Stimulated activated CD8-positive, alpha-beta memory T cell treated with anti-CD3 and anti-CD28 coated beads, Interleukin-4, amount 100 ng/mL, for 48 hours (primary cell): ENCODE results near the gene BMP8B.

Experiments used
- DNase-seq: peaks from one replicate; pipeline ENCODE4 v3.0.0-alpha.2; 2020

The BMP8B gene

DNA sequence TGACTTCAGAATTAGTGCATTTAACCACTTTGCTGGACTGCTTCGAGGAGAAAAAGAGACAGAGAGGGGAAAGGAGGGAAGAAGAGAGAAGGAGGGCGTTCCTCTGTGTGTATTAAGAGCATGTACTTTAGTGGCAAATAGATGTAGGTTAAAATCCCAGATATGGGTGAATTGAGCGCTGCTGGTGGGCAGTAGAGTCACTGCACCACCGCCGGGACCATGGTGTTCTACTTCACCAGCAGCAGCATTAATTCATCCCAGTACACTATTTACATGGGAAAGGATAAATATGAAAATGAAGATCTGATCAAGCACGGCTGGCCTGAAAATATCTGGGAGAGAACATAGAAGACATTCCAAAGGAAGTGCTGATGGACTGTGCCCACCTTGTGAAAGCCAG, 70.9 kb downstream of the BMP8B start:
- DNase-seq: no peak

DNA sequence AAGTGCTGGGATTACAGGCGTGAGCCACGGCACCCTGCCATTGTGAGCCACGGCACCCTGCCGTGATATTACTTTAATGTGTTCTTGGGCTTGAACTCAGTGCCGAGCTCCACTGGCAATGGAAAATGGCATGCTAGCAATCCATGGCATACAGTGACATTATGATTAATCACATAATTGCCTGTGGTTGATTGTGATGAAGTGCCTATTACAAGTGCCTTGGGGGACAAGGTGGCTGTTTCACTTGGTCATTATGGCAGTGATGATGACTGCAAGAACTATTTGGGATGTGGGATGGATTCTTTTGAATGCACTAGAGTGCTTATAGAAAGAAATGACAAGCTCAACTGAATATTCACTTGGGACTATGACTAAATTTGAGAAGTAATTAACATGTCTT, 75.1 kb downstream of the BMP8B start:
- no peak for DNase-seq

DNA sequence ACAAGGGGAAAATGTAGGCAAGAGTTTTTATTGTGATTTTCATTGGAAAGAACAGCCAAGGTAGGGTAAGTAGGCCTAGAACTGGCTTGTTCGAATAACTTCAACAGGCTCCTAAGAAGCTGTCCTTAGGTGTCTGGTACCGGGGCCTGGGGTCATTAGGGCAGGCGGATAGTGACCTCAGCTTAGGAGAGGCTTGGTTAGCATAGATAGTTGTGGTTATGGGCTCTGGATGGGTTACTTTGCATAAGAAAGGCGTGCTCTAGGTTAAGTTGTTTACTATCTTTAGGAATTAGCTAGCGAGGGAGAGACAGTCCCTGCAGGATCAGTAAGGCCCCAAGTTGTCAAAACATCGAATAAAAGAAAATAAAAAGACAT, 76.7 kb downstream of the BMP8B start:
- DNase-seq: no peak

DNA sequence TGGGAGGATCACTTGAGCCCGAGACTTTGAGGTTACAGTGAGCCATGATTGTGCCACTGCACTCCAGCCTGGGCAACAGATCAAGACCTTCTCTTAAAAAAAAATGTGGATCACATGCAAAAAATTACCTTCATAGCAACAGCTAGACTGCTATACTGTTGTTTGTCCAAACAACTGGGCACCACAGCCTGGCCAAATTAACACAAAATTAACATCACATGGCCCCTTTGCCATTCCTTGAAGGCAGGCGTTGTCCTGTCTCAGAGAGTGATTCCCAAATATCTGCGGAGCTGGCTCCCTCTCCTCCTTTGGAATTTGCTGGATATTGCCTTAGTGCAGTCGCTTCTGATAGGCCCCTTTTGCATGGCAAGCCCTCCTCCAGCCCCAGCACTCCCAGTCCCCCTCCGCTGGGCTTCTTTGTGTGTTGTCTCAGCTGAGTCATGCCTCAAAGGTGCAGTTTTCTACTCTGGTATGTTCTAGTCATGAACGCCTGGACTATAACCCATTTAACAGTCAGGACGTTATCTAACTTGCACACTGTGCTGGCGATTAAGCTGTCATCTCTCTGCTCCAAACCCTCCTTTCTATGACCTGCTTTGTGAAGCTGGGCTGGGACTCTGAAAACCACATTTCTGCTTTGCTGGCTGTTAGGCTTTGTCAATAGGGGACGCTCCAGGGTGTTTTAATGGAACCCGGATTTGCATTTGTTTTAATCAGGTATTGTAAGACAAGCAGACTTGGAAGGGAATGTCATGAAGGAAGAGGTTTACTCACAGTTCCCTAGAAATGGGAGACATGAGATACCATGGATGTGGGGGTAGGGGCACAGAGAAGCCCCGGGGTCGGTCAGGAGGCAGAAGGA, 77.3 kb downstream of the BMP8B start:
- DNase-seq: no peak

DNA sequence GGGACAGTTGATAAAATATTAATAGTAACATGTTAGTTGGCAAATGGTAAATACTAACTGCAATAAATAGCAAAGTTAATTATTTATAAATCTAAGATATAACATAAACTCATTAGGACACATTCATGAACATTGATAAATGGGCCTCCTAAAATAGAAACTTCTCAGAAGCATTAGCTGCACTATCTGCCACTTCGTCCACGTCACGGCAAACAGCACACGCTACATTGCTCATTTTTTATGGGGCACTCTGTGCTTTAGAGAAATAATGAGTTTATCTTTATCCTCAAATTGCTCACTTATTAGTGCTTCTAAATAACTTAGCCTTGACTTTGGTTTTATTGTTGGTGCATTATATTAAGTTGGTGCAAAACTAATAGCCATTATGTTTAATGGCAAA, 81.2 kb downstream of the BMP8B start:
- no peak for DNase-seq
